WTC11 (cell line): ENCODE measurements around the gene POLR3GL.

Experiments used
- ATF1 ChIP-seq: sonication (generic); formaldehyde crosslinking; IDR thresholded peaks from 2 replicates; pipeline ENCODE4 v1.8.1; 2023; ENCODE audit warnings: mild to moderate bottlenecking, moderate library complexity, missing genetic modification reagents
- E2F1 ChIP-seq: sonication (generic); formaldehyde crosslinking; IDR thresholded peaks from 2 replicates; pipeline ENCODE4 v1.8.0; 2022; ENCODE audit warnings: mild to moderate bottlenecking, missing genetic modification reagents
- GRHL2 ChIP-seq: fragments of 250-450 bp; sonication (Bioruptor Pico); IDR thresholded peaks from 2 replicates; pipeline ENCODE4 v1.8.0; 2022; ENCODE audit warnings: mild to moderate bottlenecking, moderate library complexity; ENCODE audit not compliant: insufficient replicate concordance, severe bottlenecking
- IRF2 ChIP-seq: sonication (generic); formaldehyde crosslinking; IDR thresholded peaks from 2 replicates; pipeline ENCODE4 v1.8.0; 2022; ENCODE audit warnings: low read depth, missing genetic modification reagents, borderline replicate concordance
- RORB ChIP-seq: fragments of 250-450 bp; sonication (Bioruptor Pico); IDR thresholded peaks from 2 replicates; pipeline ENCODE4 v1.9.0; 2021; ENCODE audit warnings: mild to moderate bottlenecking
- TP53 ChIP-seq: sonication (generic); formaldehyde crosslinking; IDR thresholded peaks from 2 replicates; pipeline ENCODE4 v1.8.1; 2023; ENCODE audit warnings: mild to moderate bottlenecking, missing genetic modification reagents
- USF2 ChIP-seq: sonication (generic); formaldehyde crosslinking; IDR thresholded peaks from 2 replicates; pipeline ENCODE4 v1.8.1; 2023; ENCODE audit warnings: mild to moderate bottlenecking, missing genetic modification reagents, moderate library complexity
- ZBTB21 ChIP-seq: sonication (generic); formaldehyde crosslinking; IDR thresholded peaks from 2 replicates; pipeline ENCODE4 v1.8.1; 2023; ENCODE audit warnings: mild to moderate bottlenecking, missing genetic modification reagents, borderline replicate concordance
- TF ChIP-seq, protein P1 (sequence below): sonication (generic); formaldehyde crosslinking; IDR thresholded peaks from 2 replicates; pipeline ENCODE4 v1.8.1; 2022; ENCODE audit warnings: low read depth, missing genetic modification reagents, borderline replicate concordance
- TF ChIP-seq, protein P2 (sequence below): fragments of 200-600 bp; IDR thresholded peaks from 2 replicates; pipeline ENCODE4 v1.8.0; 2022; ENCODE audit warnings: antibody characterized with exemption
- TF ChIP-seq, protein P3 (sequence below): sonication (generic); formaldehyde crosslinking; conservative IDR thresholded peaks from 2 replicates; pipeline ENCODE4 v1.8.1; 2022; ENCODE audit warnings: mild to moderate bottlenecking, missing genetic modification reagents
- TF ChIP-seq, protein P4 (sequence below): sonication (generic); formaldehyde crosslinking; IDR thresholded peaks from 2 replicates; pipeline ENCODE4 v1.8.1; 2023; ENCODE audit warnings: mild to moderate bottlenecking, moderate library complexity, missing genetic modification reagents
- TF ChIP-seq, protein P5 (sequence below): sonication (generic); formaldehyde crosslinking; IDR thresholded peaks from 2 replicates; pipeline ENCODE4 v1.8.1; 2023; ENCODE audit warnings: mild to moderate bottlenecking, missing genetic modification reagents

DNA sequence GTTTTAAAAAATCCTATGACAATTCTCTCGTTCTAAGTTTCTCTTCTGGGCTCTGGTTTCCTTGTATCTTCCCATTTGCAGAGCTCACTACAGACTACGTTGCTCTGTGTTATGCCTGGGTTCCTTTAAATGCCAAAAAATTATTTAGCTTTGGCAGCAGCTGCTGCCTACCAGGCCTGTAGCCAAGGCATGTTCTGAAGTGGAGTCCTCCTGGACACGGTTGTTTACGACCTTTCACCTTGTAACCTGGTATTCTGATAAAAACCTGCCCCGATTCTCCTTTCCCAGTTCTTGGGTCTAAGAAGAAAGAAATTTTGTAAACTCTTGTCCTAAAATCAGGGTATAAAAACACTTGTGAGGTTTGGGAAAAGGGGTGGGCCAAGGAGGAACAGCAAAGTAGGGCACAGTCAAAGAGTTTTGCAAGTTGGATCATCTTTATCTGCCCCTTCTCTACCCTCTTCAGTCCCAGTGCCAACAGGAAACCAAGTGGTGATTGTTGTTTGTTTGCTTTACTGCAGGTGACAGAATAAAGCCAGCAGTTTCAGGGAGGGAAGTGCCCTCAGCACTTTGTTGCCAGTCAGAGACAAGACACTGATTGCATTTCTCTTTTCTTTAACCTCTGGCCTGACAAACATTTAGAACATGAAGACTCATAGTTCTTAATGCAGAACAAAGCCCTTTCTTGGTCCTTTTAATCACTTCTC is 35.0 kb downstream of the POLR3GL start:
- no peak for TF ChIP-seq IRF2 (CRISPR knock-in tag)
- TF ChIP-seq, protein P1, sequence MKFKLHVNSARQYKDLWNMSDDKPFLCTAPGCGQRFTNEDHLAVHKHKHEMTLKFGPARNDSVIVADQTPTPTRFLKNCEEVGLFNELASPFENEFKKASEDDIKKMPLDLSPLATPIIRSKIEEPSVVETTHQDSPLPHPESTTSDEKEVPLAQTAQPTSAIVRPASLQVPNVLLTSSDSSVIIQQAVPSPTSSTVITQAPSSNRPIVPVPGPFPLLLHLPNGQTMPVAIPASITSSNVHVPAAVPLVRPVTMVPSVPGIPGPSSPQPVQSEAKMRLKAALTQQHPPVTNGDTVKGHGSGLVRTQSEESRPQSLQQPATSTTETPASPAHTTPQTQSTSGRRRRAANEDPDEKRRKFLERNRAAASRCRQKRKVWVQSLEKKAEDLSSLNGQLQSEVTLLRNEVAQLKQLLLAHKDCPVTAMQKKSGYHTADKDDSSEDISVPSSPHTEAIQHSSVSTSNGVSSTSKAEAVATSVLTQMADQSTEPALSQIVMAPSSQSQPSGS (CRISPR knock-in tag) = no peak
- no peak for TF ChIP-seq RORB (CRISPR knock-in tag)
- TF ChIP-seq, protein P2, sequence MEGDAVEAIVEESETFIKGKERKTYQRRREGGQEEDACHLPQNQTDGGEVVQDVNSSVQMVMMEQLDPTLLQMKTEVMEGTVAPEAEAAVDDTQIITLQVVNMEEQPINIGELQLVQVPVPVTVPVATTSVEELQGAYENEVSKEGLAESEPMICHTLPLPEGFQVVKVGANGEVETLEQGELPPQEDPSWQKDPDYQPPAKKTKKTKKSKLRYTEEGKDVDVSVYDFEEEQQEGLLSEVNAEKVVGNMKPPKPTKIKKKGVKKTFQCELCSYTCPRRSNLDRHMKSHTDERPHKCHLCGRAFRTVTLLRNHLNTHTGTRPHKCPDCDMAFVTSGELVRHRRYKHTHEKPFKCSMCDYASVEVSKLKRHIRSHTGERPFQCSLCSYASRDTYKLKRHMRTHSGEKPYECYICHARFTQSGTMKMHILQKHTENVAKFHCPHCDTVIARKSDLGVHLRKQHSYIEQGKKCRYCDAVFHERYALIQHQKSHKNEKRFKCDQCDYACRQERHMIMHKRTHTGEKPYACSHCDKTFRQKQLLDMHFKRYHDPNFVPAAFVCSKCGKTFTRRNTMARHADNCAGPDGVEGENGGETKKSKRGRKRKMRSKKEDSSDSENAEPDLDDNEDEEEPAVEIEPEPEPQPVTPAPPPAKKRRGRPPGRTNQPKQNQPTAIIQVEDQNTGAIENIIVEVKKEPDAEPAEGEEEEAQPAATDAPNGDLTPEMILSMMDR = no peak
- TF ChIP-seq, protein P3, sequence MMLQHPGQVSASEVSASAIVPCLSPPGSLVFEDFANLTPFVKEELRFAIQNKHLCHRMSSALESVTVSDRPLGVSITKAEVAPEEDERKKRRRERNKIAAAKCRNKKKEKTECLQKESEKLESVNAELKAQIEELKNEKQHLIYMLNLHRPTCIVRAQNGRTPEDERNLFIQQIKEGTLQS = no peak
- TF ChIP-seq ATF1 (CRISPR knock-in tag) = no peak
- TF ChIP-seq, protein P4, sequence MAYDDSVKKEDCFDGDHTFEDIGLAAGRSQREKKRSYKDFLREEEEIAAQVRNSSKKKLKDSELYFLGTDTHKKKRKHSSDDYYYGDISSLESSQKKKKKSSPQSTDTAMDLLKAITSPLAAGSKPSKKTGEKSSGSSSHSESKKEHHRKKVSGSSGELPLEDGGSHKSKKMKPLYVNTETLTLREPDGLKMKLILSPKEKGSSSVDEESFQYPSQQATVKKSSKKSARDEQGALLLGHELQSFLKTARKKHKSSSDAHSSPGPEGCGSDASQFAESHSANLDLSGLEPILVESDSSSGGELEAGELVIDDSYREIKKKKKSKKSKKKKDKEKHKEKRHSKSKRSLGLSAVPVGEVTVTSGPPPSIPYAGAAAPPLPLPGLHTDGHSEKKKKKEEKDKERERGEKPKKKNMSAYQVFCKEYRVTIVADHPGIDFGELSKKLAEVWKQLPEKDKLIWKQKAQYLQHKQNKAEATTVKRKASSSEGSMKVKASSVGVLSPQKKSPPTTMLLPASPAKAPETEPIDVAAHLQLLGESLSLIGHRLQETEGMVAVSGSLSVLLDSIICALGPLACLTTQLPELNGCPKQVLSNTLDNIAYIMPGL (CRISPR knock-in tag) = no peak
- TF ChIP-seq USF2 (CRISPR knock-in tag) = no peak
- TF ChIP-seq E2F1 = no peak
- TF ChIP-seq GRHL2 (CRISPR knock-in tag) = no peak
- TF ChIP-seq TP53 = no peak
- TF ChIP-seq, protein P5, sequence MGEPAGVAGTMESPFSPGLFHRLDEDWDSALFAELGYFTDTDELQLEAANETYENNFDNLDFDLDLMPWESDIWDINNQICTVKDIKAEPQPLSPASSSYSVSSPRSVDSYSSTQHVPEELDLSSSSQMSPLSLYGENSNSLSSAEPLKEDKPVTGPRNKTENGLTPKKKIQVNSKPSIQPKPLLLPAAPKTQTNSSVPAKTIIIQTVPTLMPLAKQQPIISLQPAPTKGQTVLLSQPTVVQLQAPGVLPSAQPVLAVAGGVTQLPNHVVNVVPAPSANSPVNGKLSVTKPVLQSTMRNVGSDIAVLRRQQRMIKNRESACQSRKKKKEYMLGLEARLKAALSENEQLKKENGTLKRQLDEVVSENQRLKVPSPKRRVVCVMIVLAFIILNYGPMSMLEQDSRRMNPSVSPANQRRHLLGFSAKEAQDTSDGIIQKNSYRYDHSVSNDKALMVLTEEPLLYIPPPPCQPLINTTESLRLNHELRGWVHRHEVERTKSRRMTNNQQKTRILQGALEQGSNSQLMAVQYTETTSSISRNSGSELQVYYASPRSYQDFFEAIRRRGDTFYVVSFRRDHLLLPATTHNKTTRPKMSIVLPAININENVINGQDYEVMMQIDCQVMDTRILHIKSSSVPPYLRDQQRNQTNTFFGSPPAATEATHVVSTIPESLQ (CRISPR knock-in tag) = no peak
- TF ChIP-seq ZBTB21 (CRISPR knock-in tag) = no peak
